HepG2 (cell line): Measurements from ENCODE around the gene ERLEC1. TPM values are rescaled to one million over a fixed set of nuclear protein-coding genes. Genes with fewer than 3 reads are reported as not detected.
A peak's percentile ranks its signal among the peaks of the same experiment; 100 is the strongest.

ENCODE experiments used
- CC2D1A ChIP-seq: sonication (generic); formaldehyde crosslinking; IDR thresholded peaks from 2 replicates; pipeline ENCODE4 v1.8.1; 2023; ENCODE audit warnings: mild to moderate bottlenecking, missing genetic modification reagents
- DZIP1 ChIP-seq: sonication (generic); formaldehyde crosslinking; IDR thresholded peaks from 2 replicates; pipeline ENCODE4 v1.5.0; 2020; ENCODE audit warnings: mild to moderate bottlenecking, missing genetic modification reagents
- MTA1 ChIP-seq: sonication (generic); formaldehyde crosslinking; IDR thresholded peaks from 2 replicates; pipeline ENCODE4 v1.4.0; 2020; ENCODE audit warnings: missing genetic modification reagents, mild to moderate bottlenecking, borderline replicate concordance
- NR2F6 ChIP-seq, 2 experiments: IDR thresholded peaks; 2 replicates each; pipeline ENCODE4 v1.6.1; 2016; ENCODE audit warnings: antibody characterized with exemption in 1 of 2, mild to moderate bottlenecking in 1 of 2
- RAD51 ChIP-seq: fragments of 450-650 bp; IDR thresholded peaks from 2 replicates; pipeline ENCODE4 v1.6.1; 2016; ENCODE audit warnings: borderline replicate concordance
- ZNF18 ChIP-seq: sonication (generic); formaldehyde crosslinking; IDR thresholded peaks from 2 replicates; pipeline ENCODE4 v1.8.0; 2022; ENCODE audit warnings: mild to moderate bottlenecking, missing genetic modification reagents; ENCODE audit not compliant: insufficient replicate concordance
- ZNF180 ChIP-seq: sonication (generic); formaldehyde crosslinking; IDR thresholded peaks from 2 replicates; pipeline ENCODE4 v1.4.0; 2020; ENCODE audit warnings: low read depth, missing genetic modification reagents, borderline replicate concordance
- polyA plus RNA-seq, 8 experiments: library from polyadenylated mRNA; depleted of rRNA in 3 of 8; stranded (reverse) in 7 of 8; unstranded in 1 of 8; fragments of >200 nt; fragmentation: Illumina TruSeq in 4 of 8; extraction: Trizol in 4 of 8; gene quantifications; 2 replicates each; pipeline versions ENCODE4 v1.2.1 to v1.2.3, GENCODE V29; 2011 to 2016; ENCODE audit warnings: low read depth in 4 of 8, missing spikeins in 1 of 8, mixed read lengths in 1 of 8; ENCODE audit not compliant: insufficient read depth in 1 of 8
- total RNA-seq, 5 experiments: library from RNA; depleted of rRNA; stranded (reverse); fragments of >200 nt; fragmentation: Illumina TruSeq; extraction: Trizol; gene quantifications; 2 replicates each; pipeline ENCODE4 v1.2.3, GENCODE V29; 2016; ENCODE audit warnings: low read depth in 1 of 5
- TF ChIP-seq, protein P1 (sequence below): sonication (generic); formaldehyde crosslinking; IDR thresholded peaks from 2 replicates; pipeline ENCODE4 v1.5.1; 2020; ENCODE audit warnings: mild to moderate bottlenecking, missing genetic modification reagents
- TF ChIP-seq, protein P2 (sequence below): fragments of 450-650 bp; IDR thresholded peaks from 2 replicates; pipeline ENCODE4 v1.6.1; 2017
- TF ChIP-seq, protein P3 (sequence below): sonication (generic); formaldehyde crosslinking; IDR thresholded peaks from 2 replicates; pipeline ENCODE4 v1.5.0; 2020; ENCODE audit warnings: mild to moderate bottlenecking, missing genetic modification reagents
- TF ChIP-seq, protein P4 (sequence below): sonication (generic); formaldehyde crosslinking; IDR thresholded peaks from 2 replicates; pipeline ENCODE4 v1.5.1; 2020; ENCODE audit warnings: mild to moderate bottlenecking, moderate library complexity, missing genetic modification reagents

The ERLEC1 gene
- total and polyA plus RNA-seq, 2 of the 13 experiments (the other 11 are each of a cell fraction or from before 2014, with no cell fraction given) = 87.3 to 88.4 TPM

GRCh38 chr2:53767405-53768241, 19.2 kb upstream of the ERLEC1 start, which contains the start of gene CHAC2 (continued):
- TF ChIP-seq, protein P1, sequence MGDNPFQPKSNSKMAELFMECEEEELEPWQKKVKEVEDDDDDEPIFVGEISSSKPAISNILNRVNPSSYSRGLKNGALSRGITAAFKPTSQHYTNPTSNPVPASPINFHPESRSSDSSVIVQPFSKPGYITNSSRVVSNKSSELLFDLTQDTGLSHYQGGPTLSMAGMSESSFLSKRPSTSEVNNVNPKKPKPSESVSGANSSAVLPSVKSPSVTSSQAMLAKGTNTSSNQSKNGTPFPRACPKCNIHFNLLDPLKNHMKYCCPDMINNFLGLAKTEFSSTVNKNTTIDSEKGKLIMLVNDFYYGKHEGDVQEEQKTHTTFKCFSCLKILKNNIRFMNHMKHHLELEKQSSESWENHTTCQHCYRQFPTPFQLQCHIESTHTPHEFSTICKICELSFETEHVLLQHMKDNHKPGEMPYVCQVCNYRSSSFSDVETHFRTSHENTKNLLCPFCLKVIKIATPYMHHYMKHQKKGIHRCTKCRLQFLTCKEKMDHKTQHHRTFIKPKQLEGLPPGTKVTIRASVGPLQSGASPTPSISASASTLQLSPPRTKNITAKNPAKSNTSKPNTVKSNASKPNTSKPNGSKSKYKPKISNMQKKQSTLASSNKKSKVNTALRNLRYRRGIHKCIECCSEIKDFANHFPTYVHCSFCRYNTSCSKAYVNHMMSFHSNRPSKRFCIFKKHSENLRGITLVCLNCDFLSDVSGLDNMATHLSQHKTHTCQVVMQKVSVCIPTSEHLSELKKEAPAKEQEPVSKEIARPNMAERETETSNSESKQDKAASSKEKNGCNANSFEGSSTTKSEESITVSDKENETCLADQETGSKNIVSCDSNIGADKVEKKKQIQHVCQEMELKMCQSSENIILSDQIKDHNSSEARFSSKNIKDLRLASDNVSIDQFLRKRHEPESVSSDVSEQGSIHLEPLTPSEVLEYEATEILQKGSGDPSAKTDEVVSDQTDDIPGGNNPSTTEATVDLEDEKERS = no peak
- TF ChIP-seq MTA1 (peak; percentile 80; the same call in 1 of the 2 replicates), CC2D1A (CRISPR knock-in tag) (no peak), DZIP1 (CRISPR knock-in tag) (peak; percentile 49; the same call in 1 of the 2 replicates), ZNF180 (CRISPR knock-in tag) (no peak), NR2F6 (IDR thresholded peaks at IDR 0.05) (peak; percentile 55; the same call in 1 of the 2 replicates), NR2F6 (CRISPR knock-in tag; IDR thresholded peaks at IDR 0.05) (peak; percentile 33; the same call in 1 of the 2 replicates), ZNF18 (CRISPR knock-in tag) (no peak), RAD51 (no peak)
- TF ChIP-seq, protein P2, sequence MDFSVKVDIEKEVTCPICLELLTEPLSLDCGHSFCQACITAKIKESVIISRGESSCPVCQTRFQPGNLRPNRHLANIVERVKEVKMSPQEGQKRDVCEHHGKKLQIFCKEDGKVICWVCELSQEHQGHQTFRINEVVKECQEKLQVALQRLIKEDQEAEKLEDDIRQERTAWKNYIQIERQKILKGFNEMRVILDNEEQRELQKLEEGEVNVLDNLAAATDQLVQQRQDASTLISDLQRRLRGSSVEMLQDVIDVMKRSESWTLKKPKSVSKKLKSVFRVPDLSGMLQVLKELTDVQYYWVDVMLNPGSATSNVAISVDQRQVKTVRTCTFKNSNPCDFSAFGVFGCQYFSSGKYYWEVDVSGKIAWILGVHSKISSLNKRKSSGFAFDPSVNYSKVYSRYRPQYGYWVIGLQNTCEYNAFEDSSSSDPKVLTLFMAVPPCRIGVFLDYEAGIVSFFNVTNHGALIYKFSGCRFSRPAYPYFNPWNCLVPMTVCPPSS = no peak
- TF ChIP-seq, protein P3, sequence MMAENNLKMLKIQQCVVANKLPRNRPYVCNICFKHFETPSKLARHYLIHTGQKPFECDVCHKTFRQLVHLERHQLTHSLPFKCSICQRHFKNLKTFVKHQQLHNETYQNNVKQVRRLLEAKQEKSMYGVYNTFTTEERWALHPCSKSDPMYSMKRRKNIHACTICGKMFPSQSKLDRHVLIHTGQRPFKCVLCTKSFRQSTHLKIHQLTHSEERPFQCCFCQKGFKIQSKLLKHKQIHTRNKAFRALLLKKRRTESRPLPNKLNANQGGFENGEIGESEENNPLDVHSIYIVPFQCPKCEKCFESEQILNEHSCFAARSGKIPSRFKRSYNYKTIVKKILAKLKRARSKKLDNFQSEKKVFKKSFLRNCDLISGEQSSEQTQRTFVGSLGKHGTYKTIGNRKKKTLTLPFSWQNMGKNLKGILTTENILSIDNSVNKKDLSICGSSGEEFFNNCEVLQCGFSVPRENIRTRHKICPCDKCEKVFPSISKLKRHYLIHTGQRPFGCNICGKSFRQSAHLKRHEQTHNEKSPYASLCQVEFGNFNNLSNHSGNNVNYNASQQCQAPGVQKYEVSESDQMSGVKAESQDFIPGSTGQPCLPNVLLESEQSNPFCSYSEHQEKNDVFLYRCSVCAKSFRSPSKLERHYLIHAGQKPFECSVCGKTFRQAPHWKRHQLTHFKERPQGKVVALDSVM (CRISPR knock-in tag) = no peak
- TF ChIP-seq, protein P4, sequence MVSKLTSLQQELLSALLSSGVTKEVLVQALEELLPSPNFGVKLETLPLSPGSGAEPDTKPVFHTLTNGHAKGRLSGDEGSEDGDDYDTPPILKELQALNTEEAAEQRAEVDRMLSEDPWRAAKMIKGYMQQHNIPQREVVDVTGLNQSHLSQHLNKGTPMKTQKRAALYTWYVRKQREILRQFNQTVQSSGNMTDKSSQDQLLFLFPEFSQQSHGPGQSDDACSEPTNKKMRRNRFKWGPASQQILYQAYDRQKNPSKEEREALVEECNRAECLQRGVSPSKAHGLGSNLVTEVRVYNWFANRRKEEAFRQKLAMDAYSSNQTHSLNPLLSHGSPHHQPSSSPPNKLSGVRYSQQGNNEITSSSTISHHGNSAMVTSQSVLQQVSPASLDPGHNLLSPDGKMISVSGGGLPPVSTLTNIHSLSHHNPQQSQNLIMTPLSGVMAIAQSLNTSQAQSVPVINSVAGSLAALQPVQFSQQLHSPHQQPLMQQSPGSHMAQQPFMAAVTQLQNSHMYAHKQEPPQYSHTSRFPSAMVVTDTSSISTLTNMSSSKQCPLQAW (CRISPR knock-in tag) = peak; percentile 83; the same call in 1 of the 2 replicates
